Anterior cingulate cortex (tissue), 58 donors: Measurements from ENCODE around the gene ZSCAN12.
"Not testable (repeated sequence)": the region's sequence is repeated elsewhere in the genome, so short reads cannot be mapped to it uniquely, and the experiment has no call there.

Experiments
- DNase-seq, 58 donors: peaks; one replicate each; lab custom pipeline; 2025; lab: John Stamatoyannopoulos, UW

The ZSCAN12 gene

DNA sequence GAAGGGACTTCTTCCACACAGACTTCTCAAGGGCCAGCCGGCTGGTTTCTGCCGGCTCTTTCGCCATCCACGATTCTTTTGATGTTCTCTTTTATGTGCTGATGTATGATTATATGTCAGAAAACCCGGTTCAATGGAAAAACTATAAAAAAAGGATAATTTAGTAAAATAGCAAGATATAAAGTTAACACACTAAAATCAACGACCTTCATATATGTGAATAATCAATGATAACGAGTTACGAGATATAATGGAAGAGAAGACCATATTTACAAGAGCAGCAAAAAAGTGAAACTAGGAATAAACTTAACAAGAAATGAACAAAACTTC, 540 bp upstream of the ZSCAN12 start:
- DNase-seq, result no peak

DNA sequence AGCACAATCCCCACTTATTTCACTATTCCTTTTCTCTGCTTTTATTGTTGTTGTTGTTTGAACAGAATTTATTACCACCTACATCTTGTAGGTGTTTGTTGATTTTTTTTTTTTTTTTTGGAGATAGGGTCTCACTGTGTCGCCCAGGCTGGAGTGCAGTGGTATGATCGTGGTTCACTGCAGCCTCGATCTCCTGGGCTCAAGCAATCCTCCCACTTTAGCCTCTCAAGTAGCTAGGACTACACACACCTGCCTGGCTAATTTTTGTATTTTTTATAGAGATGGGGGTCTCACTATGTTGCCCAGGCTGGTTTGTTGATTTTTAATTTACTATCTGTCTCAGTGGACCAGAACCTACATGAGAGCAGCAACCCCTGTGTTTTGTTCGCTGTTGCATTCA, 3.6 kb downstream of the ZSCAN12 start:
- no peak for DNase-seq

DNA sequence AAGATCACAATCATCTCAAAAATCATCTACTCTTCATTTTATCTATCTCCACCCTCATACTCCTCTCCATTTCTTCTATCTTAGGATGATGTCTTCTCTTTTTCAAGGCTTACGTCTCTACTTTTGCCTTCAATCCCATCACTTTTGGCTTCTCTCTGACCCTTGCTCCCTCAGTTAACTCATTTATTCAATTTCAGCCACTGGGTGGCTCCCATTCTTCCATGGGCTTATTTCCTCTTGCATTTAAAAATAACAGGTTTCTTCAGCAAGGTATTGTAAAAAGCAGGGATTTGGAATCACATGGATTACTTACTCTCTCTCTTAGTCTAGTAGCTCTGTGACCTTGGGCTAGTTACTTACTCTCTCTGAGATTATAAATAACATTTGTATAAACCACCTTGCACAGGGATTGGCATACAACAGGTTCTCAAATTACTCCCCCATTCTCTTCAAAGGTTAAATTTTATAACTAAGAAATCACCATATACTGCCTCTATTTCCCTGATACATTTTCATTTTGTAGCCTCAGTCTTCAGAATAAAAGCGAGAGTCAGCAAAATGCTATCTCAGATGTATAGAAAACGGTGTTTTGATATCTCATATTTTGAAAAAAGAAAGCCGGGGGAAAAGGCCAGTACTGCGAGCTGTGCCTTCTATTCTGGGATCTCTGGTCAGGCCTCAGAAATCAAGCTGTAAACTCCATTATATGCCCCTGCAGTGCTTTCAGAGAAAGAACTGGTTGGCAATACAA, 5.5 kb downstream of the ZSCAN12 start:
- no peak for DNase-seq

DNA sequence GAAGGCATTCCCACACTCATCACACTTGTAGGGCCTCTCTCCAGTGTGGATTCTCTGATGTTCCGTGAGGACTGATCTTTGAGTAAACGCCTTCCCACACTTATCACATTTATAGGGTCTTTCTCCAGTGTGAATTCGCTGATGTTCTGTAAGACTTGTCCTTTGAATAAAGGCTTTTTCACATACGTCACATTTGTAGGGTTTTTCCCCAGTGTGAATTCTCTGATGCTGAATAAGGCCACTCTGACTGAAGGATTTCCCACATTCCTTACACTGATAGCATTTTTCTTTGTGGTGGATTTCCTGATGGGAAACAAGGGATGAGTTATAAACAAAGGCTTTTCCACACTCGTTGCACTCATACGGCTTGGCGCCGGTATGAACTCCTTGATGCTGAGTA, 8.9 kb downstream of the ZSCAN12 start:
- no peak for DNase-seq

DNA sequence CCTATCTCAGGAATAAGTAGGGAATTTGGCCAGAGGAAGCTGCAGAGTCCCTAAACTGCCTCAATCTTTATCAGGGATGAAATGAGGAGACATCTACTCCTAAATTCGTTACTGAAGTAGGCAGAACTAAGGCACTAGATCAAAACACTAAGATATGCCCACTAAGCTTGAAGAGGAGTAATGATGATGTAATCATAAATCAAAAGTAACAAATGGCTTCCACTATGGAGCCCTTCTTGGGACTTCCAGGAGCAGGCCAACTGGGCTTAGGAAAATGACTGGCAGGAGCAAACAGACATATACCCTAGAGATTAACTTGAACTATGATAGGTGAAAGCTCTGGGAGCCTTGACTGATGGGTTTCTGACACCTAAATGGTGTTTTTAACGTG, 15.4 kb downstream of the ZSCAN12 start:
- no peak for DNase-seq

DNA sequence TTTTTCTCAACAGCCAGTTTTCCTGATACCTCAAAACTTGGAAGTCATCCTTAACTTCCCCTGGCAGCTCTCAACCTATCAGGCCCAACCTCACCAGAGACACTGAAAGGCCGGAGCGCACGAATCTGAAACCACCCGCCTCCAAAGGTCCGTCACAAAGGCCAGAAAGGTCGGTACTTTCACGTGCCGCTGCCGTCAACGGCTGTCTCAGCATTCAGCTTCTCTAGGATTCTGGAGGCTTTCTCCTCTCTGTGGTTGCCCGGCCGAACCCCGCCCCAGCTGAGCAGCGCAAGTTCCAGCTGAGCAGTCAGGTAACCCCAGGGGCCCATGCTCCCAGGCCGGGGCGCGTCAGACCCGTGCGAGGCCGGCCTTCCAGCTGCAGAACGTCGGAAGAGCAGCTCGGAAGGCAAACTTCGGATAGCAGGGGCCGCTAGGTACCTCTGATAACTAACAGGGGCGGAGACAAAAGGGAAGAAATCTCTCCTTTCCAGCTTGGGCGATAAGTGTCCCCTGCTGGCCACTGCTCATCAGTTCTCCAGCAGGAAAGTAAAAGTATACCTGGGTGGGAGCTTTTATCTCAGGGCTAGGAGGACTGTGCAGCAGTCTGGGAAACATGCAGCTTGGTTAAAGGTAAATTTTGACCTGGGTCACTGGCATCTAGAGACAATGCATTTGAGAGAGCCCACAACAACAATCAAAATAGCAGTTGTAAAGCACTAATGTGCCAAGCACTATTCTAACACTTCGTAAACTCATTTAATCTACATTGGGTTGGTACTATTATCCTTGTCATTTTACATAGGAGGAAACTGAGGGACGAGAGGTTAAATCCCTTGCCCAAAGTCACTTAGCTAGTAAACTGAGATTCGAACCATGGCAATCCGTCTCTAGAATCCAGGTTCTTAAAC, 16.1 kb downstream of the ZSCAN12 start:
- DNase-seq, result peak in 56 of 58 donors; percentile 1 to 72 (median 37)

DNA sequence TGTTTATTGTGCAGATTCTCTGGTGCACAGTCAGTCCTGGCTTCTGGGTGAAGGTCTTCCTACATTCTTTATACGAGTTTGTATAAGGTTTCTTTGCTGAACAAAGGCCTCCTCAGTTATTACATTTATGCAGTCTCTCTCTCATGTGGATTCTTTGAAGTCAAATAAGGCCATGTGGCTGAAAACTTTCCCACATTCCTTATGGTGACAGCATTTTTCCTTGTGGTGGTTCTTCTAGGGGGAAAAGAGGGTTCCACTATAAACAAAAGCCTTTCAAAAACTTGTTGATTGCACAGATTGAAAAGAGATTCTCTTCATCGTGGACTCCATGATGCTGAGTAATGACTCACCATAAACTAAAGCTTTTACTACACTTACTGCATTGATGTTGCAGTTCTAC, 19.2 kb downstream of the ZSCAN12 start:
- no peak for DNase-seq

DNA sequence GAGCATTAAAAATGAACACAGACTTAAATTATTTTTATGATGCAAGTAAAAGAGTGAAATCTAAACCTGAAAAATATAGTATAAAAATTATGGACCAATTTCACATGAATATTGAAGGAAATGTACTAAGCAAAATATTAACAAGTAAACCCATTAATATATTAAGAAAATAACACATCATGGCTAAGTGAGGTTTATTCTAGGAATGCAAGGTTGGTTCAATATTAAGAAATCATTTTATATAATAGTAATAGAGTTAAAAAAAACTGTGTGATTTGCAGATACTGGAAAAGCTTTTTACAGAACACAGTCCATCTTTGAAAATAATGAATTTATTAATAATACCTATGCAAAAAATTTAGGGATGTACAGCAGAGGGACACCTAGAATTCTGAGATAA, 20.9 kb downstream of the ZSCAN12 start:
- no peak for DNase-seq

DNA sequence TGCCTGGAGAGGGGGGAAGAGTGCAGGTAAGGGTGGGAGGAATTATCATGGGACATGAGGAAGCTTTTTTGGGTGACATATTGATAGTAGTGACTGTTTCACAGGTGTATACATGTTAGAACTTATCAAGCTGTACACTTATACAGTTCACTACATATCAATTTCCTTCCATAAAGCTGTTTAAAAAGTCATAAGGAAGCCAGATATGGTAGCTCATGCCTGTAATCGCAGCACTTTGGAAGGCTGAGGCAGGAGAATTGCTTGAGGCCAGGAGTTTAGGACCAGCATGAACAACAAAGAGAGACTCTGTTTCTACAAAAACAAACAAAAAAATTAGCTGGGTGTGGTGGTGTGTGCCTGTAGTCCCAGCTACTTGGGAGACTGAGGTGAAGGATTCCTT, 21.7 kb downstream of the ZSCAN12 start:
- no peak for DNase-seq

DNA sequence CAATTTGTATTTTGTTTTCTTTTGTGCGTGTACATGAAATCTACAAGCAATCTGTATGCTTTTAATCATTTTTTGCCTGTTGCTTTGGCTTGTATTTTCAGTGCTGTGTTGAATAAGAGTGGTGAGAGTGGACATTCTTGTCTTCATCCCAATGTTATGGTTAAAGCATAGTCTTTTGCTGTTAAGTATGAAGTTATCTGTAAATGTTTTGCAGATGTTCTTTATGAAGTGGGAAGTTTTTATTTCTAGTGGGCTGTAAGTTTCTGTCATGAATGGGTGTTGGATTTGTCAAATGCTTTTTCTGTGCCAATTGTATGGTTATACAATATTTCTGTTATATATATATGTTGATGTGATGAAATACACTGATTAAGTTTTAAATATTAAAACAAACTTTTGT, 25.6 kb downstream of the ZSCAN12 start:
- DNase-seq, result no peak

DNA sequence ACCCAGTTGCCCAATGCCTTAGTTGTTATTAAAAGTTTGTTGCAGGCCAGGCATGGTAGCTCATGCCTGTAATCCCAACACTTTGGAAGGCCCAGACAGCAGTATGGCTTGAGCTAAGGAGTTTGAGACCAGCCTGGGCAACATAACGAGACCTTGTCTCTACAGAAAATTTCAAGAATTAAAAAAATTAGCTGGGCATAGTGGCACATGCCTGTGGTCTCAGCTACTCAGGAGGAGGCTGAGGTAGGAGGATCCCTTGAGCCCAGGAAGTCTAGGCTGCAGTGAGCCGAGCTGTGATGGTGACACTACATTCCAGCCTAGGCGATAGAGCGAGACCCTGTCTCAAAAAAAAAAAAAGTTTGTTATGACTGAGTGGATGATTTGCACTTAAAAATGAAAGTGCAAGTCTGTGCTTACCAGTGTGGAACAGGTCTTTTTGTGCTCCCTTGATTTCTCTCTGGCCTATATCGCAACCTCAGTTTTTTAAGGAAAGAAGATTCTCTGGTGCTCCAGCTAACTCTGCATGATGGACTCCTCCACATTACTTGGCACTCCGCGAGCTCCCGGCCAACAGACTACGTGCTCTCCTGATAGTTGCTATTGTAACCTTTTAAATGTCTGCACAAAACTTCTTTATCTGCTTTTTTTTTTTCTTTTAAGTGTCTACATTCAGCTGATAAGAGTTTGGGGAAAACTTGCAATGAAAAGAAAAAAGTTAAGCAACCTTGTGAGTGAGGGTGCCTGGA, 27.7 kb downstream of the ZSCAN12 start:
- DNase-seq, result no peak

DNA sequence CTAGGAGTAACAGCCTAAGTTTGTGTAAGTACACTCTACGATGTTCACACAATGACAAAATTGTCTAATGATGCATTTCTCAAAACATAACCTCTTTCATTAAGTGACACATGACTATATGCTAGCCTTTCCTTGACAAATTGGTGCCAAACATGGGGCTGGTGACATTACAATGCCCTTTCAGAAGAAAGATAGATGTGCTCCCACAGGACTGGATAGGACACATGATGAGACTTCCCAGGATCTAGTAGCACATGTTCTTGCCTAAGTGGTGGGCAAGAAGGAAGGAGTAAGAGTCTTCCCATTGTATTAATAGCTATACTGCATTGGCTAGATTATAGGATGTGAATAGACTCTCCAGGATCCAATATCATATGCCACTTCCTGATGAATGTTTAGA, 28.3 kb downstream of the ZSCAN12 start:
- DNase-seq, result no peak

DNA sequence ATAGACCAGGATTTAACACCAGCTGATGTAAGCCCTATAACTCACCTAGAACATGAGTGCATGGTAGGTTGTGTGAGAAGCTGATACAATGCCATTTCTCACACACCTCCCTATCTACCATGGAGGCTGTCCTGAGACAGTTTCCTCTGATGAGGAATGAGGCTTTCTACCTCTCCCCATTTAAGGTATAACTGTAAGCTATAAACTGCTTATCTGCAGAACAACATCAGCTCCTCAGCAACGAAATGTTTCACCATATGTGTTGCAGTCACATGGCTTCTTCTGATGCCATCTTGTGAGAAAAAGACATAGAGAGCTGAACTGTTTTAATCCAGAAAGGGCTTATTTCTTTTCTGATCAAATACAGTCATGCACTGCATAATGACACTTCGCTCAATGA, 29.1 kb downstream of the ZSCAN12 start:
- no peak for DNase-seq

DNA sequence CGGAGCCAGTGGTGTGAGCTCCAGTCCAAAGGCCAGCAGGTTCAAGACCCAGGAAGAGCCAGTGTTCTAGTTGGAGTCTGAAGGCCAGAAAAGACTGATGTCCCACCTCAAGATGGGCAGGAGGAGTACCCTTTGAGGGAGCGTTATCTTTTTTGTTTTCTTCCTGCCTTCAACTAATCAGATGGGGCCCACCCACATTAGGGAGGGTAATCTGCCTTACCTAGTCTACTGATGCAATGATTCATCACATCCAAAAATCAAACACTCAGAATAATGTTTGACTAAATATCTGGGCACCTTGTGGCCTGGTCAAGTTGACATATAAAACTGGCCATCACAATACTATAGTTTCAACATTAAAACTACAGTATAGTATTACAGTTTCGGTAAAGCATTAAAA, 30.1 kb downstream of the ZSCAN12 start:
- no peak for DNase-seq

DNA sequence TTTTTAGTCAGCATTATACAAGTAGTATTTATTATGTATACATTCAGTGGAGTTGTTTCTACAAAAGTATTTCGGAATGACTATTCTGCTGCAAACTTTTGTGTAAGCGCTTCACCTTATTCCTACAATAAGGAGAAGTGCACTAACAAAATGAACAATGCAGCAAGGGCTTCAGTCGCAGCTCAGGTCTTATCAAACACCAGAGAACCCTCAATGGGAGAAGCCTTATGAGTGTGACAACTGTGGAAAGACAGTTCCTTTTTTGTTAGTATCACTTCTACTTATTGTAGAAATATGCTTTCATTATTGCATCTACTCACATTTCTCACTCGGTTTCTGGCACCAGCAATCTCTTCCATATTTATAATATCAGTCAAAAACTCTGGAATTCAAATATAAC, 31.0 kb downstream of the ZSCAN12 start:
- DNase-seq, result no peak

DNA sequence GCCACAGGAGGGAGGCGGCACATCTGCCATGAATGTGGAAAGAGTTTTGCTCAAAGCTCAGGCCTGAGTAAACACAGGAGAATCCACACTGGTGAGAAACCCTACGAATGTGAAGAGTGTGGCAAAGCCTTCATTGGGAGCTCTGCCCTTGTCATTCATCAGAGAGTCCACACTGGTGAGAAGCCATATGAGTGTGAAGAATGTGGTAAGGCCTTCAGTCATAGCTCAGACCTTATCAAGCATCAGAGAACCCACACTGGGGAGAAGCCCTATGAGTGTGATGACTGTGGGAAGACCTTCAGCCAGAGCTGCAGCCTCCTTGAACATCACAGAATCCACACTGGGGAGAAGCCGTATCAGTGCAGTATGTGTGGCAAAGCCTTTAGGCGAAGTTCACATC, 34.0 kb downstream of the ZSCAN12 start:
- not testable (repeated sequence) for DNase-seq

DNA sequence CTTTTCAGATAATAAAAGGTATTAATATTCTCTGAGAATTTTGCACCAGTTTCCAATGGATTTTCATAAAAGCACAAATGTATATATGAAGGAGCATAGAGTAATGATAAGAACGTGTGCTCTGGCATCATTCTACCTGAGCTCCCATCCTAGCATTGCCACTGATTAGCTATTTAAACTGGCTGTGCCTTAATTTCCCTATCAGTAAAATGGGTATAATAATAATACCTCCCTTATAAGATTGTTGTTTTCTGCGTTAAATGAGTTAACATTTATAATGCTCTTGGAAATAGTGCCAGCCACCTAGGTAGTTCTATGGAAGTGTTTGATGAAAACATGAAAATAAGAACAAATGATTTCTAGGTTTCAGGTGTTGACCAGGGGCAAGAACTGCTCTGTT, 38.6 kb downstream of the ZSCAN12 start:
- DNase-seq, result no peak

DNA sequence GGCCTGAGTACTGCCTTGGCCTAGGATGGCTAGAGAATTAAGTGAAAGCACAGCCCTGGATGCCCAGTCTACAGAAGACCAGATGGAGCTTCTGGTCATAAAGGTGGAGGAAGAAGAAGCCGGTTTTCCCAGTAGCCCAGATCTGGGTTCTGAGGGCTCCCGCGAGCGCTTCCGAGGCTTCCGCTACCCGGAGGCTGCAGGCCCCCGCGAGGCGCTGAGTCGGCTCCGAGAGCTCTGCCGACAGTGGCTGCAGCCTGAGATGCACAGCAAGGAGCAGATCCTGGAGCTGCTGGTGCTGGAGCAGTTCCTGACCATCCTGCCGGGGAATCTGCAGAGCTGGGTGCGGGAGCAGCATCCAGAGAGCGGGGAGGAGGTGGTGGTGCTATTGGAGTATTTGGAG, 40.0 kb downstream of the ZSCAN12 start:
- not testable (repeated sequence) for DNase-seq

DNA sequence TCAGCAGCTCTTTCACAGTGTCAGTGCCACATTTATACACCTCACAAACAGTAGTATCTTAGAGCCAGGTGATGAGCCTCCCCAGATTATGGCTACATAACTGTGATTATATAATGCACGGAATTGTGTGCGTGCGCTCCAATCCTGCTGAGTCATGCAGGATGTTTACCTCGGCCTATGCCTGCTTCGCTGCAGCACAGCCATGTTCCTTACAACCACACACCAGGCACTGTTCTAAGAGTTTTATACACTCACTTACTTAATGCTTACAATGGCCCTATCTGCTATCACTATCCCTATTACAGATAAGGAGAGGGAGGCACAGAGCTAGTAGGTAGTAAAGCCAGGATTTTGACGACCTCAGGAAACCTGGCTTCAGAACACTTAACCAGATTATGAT, 42.5 kb downstream of the ZSCAN12 start:
- DNase-seq, result peak in 8 of 58 donors; percentile 3 to 28 (median 14)

DNA sequence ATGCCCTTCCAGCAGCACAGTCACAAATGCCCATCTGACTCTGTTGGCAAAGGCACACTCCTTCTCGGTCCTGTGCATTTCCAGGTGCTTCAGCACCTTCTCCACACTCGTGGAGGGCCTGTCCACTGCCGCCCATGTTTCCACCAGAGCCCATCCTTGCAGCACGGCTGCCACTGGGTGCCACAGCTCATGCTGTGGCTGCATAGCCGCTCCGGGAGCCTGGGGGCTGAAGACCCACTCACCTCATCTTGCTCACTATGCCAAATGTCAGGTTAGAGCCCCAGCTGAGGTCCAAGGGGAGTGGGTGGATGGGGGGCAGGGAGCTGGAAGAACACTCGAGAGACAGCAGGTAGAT, 42.9 kb downstream of the ZSCAN12 start:
- peak in 3 of 58 donors; percentile 6 to 28 (median 19) for DNase-seq
